Activated naive CD8-positive, alpha-beta T cell treated with anti-CD3 and anti-CD28 coated beads, Interleukin-2, amount 50 U/mL, for 24 hours (primary cell): Measurements from ENCODE around the gene OPALIN.
A peak's percentile ranks its signal among the peaks of the same experiment; 100 is the strongest.

Experiments
- ATAC-seq: fragments of 150-1000 bp; cut with Tn5 transposase; one replicate; pipeline ENCODE4 v1.10.0; 2021
- DNase-seq: peaks from one replicate; pipeline ENCODE4 v3.0.0; 2021
- H3K27ac Mint-ChIP-seq: one replicate; pipeline ENCODE4 v1.8.0; 2021; ENCODE audit warnings: mild to moderate bottlenecking, mixed read lengths
- H3K27me3 Mint-ChIP-seq: one replicate; pipeline ENCODE4 v1.8.0; 2021; ENCODE audit warnings: mixed read lengths
- H3K36me3 Mint-ChIP-seq: one replicate; pipeline ENCODE4 v1.8.0; 2021; ENCODE audit warnings: low read depth, mixed read lengths
- H3K4me1 Mint-ChIP-seq: one replicate; pipeline ENCODE4 v1.8.0; 2021; ENCODE audit warnings: mixed read lengths
- H3K4me3 Mint-ChIP-seq: one replicate; pipeline ENCODE4 v1.8.0; 2021; ENCODE audit warnings: mild to moderate bottlenecking, moderate library complexity, mixed read lengths
- H3K9me3 Mint-ChIP-seq: one replicate; pipeline ENCODE4 v1.8.0; 2021; ENCODE audit warnings: mixed read lengths

The OPALIN gene

DNA sequence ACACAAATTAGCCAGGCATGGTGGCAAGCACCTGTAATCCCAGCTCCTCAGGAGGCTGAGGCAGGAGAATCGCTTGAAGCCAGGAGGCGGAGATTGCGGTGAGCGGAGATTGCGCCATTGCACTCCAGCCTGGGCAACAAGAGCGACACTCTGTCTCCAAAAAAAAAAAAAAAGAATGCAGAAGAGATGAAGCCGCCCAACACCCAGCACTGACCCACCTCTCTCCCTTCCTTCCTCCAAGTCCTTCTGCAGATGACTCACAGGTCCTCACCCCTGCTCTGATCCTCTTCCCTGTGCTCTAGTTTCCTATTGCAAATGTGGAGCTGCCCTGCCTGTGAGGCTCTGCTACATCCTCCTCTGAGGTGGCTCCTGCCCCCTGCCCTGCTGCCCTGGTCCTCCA lies 22.0 kb upstream of the OPALIN start:
- peaks cover 8% of the 10 kb centered on the region for H3K27me3 Mint-ChIP-seq
- no peak overlapping the region for H3K27ac Mint-ChIP-seq
- ATAC-seq, result no peak
- peaks cover 2% of the 10 kb centered on the region for H3K4me1 Mint-ChIP-seq
- H3K36me3 Mint-ChIP-seq, result no peaks in the 10 kb centered on the region
- no peak overlapping the region for H3K4me3 Mint-ChIP-seq
- no peaks in the 10 kb centered on the region for H3K9me3 Mint-ChIP-seq
- no peak for DNase-seq

DNA sequence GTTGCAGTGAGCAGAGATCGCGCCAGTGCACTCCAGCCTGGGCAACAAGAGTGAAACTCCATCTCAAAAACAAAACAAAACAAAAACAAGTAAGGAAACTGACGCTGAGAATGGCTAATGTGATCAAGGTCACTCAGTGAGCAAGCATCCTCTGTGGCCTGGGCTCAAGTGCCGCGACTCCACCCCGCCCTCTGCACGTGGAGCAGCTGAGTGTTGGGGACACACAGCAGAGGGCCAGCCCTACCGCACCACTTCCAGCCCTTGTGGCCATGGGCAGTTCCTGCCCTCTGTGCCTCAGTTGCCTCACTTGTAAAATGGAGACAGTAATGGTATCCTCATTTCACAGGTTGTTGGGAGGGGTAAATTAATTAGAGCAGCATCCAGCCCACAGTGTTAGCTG lies 21.0 kb upstream of the OPALIN start:
- no peak for ATAC-seq
- Mint-ChIP-seq H3K27me3 (peaks cover 7% of the 10 kb centered on the region), H3K27ac (no peak overlapping the region)

DNA sequence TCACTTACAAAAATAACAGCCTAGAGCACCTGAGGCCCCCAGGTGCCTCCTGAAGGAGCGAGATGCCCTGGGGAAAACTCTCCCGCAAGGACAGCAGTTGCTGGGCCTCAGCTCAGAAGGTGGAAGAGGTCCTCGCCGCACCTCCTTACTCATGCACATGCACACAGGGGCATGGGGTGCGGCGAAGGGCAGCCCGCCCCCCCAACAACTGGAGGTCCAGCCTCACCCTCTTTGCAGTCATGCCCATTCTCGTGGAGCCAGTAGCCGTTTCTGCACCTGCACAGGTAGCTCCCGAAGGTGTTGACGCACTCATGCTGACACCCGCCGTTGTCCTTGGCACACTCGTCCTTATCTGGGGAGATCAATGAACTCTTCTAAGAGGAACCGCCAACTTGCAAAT lies 19.9 kb upstream of the OPALIN start:
- Mint-ChIP-seq H3K9me3 (no peaks in the 10 kb centered on the region), H3K27ac (no peak overlapping the region), H3K4me1 (peaks cover 15% of the 10 kb centered on the region), H3K4me3 (no peak overlapping the region), H3K27me3 (peaks cover 15% of the 10 kb centered on the region), H3K36me3 (no peaks in the 10 kb centered on the region)
- DNase-seq (no peak), ATAC-seq (no peak)

More for the DNA sequence above, 21.0 kb upstream of the OPALIN start:
- no peaks in the 10 kb centered on the region for H3K9me3 Mint-ChIP-seq
- H3K36me3 Mint-ChIP-seq, result no peaks in the 10 kb centered on the region
- peaks cover 11% of the 10 kb centered on the region for H3K4me1 Mint-ChIP-seq
- DNase-seq, result no peak
- H3K4me3 Mint-ChIP-seq, result no peak overlapping the region

DNA sequence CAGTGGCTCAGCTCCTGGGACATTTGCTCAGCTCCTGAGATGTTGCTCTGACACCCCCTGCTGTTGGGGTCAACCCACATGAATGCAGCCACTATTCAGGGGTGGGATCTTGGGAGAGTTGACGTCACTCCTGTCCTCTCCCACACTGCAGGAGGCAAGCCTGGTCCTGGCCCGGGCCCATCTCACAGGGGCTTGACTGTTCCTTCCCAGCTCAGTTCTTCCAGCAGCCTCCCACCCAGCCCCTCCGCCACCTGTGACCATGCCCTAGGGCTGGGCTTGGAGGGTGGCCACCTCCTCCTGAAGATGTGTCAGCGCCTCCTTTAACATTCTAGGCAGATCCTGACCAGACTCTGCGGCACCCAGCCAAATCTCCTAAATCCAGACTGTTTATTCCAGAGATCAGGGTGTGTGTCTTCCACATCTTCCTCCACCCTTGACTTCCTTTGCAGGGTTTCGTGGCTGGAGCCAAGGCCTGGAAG lies 19.1 kb upstream of the OPALIN start:
- no peak overlapping the region for H3K4me3 Mint-ChIP-seq
- H3K4me1 Mint-ChIP-seq, result peaks cover 15% of the 10 kb centered on the region
- H3K27ac Mint-ChIP-seq, result no peak overlapping the region
- H3K9me3 Mint-ChIP-seq, result no peaks in the 10 kb centered on the region
- DNase-seq (no peak), ATAC-seq (no peak)
- H3K36me3 Mint-ChIP-seq, result no peaks in the 10 kb centered on the region
- H3K27me3 Mint-ChIP-seq, result peaks cover 19% of the 10 kb centered on the region

DNA sequence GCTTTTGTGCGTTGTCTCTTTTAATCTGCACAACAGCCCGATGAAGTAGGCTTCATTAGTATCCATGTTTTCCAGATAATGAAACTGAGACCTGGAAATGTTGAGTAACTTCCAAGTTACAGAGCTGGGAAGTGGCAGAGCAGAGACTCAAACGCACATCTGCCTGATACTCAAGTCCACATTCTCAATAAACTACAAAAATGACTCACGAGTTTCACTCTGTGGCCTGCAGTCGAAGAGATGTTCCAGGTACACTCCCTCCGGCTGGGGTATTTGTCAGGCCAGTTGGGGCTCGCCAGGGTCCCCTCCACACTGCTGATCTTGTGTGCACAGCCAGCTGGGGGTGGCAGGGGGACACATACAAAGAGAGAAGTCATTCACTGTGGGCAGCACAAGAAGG lies 17.7 kb upstream of the OPALIN start:
- Mint-ChIP-seq H3K9me3 (no peaks in the 10 kb centered on the region), H3K4me1 (peaks cover 15% of the 10 kb centered on the region), H3K36me3 (no peaks in the 10 kb centered on the region), H3K27ac (no peak overlapping the region), H3K4me3 (no peak overlapping the region), H3K27me3 (peaks cover 15% of the 10 kb centered on the region)
- no peak for ATAC-seq
- DNase-seq, result no peak

DNA sequence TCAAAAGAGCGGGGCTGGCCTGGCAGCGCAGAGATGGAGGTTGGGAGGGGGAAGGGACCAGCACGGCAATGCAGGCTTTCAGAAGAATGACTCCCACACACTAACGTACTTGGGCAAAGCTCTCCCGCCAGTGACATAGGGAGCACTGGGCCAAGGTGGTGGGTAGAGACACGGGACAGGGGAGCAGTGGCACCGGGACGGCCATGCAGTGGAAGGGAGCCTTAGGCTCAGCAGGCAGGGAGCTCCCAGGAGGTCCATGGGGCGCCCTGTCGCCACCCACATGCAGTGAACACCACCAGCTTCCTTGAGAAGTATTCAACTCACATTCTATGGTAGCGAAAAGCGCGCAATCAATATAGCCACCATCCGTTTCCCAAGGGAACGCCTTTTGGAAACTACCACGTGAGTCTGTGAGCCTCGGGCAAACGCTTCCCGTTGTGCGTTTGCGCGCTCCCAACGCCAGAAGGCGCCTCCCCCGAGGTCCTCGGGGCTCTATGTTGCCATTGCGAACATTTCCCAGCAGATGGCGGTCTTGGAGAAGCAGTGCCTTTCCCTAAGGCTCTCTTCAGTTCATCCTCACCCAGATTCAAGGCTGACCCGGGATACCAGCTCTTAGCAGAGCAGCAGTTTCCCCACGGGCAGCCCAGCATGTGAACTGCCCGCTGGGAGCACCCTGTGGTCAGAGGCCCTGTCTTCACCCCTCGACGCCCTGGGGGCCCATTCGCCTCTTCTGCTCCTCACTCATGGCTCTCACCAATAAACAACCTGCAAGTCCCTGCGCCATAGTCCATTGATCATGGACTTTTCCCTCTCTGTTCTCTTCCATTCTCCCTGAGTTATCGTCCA lies 16.4 kb upstream of the OPALIN start:
- Mint-ChIP-seq H3K27me3 (peaks cover 15% of the 10 kb centered on the region), H3K27ac (peak overlapping the region; percentile 18), H3K4me3 (peak overlapping the region; percentile 75), H3K4me1 (peaks cover 15% of the 10 kb centered on the region), H3K9me3 (no peaks in the 10 kb centered on the region), H3K36me3 (no peaks in the 10 kb centered on the region)
- ATAC-seq (peak; percentile 73), DNase-seq (peak; percentile 81)

DNA sequence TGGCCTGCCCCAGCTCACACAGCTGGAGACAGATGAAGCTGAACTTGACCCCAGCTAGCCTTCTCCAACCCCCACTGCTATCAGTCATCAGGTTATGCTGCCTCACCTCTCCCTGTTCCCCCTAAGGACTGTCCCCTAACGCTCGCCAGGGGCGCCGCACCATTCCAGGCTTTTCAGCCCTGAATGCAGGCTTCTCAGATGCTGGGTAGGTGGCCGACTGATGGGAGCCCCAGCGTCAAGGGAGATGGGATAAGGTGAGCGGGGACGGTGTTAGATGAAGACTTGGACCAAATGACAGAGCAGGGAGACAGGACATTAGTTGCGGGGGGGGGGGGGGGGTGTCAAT lies 15.8 kb upstream of the OPALIN start:
- Mint-ChIP-seq H3K4me3 (peak overlapping the region; percentile 75), H3K4me1 (peaks cover 15% of the 10 kb centered on the region), H3K27ac (peak overlapping the region; percentile 18), H3K27me3 (peaks cover 17% of the 10 kb centered on the region), H3K9me3 (no peaks in the 10 kb centered on the region), H3K36me3 (no peaks in the 10 kb centered on the region)
- DNase-seq (no peak), ATAC-seq (peak; percentile 4)

DNA sequence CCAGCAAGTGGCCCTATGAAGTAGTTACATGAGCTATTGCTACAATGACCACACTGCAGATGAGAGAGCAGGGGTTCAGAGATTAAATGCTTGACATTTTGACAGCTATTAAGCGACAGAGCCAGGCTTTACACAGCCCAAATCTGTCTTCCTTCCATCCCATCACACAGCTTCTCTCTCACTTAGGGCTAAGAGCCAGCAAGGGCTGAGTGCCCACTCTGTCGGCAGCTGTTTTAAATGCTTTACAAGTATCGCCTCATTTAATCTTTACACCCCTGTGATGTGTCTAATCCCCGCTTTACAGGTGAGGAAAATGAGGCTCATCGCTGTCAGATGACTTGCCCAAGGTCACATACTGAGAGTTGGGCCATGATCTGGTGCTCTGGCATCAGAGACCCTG lies 15.2 kb upstream of the OPALIN start:
- Mint-ChIP-seq H3K4me3 (no peak overlapping the region), H3K27me3 (peaks cover 17% of the 10 kb centered on the region), H3K27ac (no peak overlapping the region), H3K36me3 (no peaks in the 10 kb centered on the region), H3K9me3 (no peaks in the 10 kb centered on the region), H3K4me1 (peaks cover 15% of the 10 kb centered on the region)
- DNase-seq (no peak), ATAC-seq (no peak)

DNA sequence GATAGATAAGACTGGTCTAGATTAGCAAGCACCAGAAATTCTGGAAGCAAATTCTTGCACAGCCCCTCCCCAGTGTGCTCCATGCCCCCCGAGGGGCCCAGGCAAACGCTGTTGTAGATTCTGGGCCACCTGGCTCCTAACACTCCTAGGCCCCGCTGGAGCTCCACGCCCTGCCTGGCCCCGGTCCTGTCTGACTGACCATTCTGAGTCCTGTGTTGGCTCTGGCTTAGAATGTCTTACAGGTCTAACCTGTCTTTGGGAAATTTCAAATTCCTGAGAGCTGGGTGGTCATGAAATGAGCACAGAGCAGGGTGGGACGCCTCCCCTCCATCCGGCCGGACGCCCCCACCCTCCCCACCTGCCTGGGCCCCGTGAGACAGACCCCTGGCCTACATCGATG lies 12.6 kb upstream of the OPALIN start:
- Mint-ChIP-seq H3K27me3 (peaks cover 15% of the 10 kb centered on the region), H3K4me3 (no peak overlapping the region), H3K36me3 (no peaks in the 10 kb centered on the region), H3K4me1 (peaks cover 14% of the 10 kb centered on the region), H3K27ac (no peak overlapping the region), H3K9me3 (no peaks in the 10 kb centered on the region)
- no peak for ATAC-seq
- no peak for DNase-seq

DNA sequence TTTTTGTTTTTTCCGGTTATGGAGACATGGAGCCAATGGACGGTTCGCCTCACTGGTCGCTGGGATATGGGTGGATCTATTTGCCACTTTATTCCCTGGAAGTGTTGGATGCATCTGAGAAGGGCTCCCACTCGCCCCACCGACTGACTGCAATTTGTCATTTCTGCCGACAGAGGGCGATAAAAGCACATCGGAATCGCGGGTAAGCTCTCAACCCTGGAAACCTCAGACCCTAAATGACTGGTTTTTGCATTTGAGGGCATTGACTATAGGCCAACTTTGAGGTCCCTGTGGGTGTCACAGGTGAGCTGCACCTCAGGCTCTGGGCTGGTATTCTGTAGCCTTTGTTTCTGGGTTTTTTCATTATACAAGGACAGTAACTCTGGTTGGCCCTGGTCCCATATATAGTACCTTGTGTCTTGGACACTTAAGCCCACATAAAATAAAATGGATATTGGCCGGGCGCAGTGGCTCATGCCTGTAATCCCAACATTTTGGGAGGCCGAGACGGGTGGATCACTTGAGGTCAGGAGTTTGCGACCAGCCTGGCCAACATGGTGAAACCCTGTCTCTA lies 11.9 kb upstream of the OPALIN start:
- Mint-ChIP-seq H3K4me3 (no peak overlapping the region), H3K9me3 (no peaks in the 10 kb centered on the region), H3K36me3 (no peaks in the 10 kb centered on the region), H3K4me1 (peaks cover 12% of the 10 kb centered on the region), H3K27ac (no peak overlapping the region), H3K27me3 (peaks cover 15% of the 10 kb centered on the region)
- DNase-seq (peak; percentile 54), ATAC-seq (no peak)

DNA sequence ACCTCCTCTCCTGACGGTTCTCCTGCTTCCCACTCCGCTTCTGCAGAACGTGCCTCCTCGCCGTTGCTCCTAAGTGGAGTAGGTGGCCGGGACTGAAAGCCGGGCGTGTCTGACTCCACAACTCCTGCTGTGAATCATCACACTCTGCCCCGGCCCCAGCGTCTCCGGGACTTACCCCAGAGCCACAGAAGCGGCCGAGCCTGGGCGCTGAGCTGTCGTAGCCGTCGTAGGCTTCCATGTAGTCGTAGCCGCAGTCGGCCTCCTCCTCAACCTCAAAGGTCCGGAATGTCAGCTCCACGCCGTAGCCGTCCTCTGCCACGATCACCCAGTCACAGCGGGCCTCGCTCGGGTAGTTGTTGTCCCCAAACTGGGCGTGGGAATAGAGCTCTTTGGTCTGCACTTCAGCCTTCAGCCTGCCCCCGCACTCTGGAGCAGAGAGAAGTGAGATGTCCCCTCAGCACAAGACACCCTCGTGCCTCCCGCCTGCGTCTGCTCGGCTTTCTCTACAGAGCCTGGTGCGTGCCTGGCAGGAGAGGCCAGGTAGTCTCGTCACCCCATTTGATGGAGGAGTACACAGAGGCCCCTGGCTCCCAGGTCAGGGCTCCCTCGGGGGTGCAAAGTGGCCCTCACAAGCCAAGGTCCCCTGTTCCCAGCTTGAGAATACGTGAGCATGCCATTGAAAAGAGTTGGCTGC lies 11.2 kb upstream of the OPALIN start:
- no peak overlapping the region for H3K27ac Mint-ChIP-seq
- H3K4me1 Mint-ChIP-seq, result peaks cover 7% of the 10 kb centered on the region
- H3K36me3 Mint-ChIP-seq, result no peaks in the 10 kb centered on the region

DNA sequence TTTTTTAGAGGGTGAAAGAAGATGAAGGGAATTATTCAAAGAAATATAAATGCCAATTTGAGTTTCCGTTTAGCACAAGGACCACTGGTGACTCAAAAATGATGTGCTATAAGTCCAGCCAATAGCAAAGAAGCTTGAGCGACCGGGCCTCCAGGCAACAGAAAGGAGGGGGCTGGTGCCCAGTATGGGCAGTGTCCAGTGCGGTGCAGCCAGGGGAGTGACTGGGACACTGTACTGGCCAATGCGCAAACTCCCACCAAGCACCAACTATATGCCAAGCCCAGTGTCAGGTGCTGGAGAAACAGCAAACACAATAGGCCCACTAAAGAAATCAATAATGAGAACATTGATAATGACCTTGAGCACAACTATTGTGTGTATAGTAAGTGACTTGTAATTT lies 10.2 kb upstream of the OPALIN start:
- ATAC-seq (no peak), DNase-seq (no peak)
- Mint-ChIP-seq H3K36me3 (no peaks in the 10 kb centered on the region), H3K27ac (no peak overlapping the region), H3K4me3 (no peak overlapping the region), H3K4me1 (no peaks in the 10 kb centered on the region), H3K9me3 (no peaks in the 10 kb centered on the region), H3K27me3 (peaks cover 5% of the 10 kb centered on the region)

More for the DNA sequence above, 11.2 kb upstream of the OPALIN start:
- H3K4me3 Mint-ChIP-seq, result no peak overlapping the region
- DNase-seq (no peak), ATAC-seq (no peak)
- H3K9me3 Mint-ChIP-seq, result no peaks in the 10 kb centered on the region
- H3K27me3 Mint-ChIP-seq, result peaks cover 15% of the 10 kb centered on the region

DNA sequence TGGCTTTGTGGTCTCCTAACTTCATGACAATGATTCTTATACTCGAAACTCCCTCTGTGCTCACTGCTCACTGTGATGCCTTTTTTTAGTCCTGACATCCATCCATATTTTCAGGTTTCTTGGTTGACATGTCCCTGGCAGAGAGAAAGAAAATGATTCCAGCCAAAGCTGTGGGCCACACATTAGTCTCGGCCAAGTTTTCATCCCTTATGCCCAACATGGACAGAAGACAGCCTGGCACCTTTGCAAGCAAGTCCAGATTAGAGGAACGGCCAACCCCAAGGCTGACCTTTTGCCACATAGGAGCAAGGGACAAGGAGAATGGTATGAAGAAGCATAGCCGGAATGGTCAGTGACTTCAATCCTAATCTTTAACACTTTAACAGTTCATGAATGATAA lies 8.7 kb upstream of the OPALIN start:
- no peak overlapping the region for H3K27ac Mint-ChIP-seq
- DNase-seq (no peak), ATAC-seq (no peak)
- no peaks in the 10 kb centered on the region for H3K36me3 Mint-ChIP-seq
- H3K4me1 Mint-ChIP-seq, result no peaks in the 10 kb centered on the region
- H3K4me3 Mint-ChIP-seq, result no peak overlapping the region
- peaks cover 1% of the 10 kb centered on the region for H3K27me3 Mint-ChIP-seq
- H3K9me3 Mint-ChIP-seq, result no peaks in the 10 kb centered on the region

DNA sequence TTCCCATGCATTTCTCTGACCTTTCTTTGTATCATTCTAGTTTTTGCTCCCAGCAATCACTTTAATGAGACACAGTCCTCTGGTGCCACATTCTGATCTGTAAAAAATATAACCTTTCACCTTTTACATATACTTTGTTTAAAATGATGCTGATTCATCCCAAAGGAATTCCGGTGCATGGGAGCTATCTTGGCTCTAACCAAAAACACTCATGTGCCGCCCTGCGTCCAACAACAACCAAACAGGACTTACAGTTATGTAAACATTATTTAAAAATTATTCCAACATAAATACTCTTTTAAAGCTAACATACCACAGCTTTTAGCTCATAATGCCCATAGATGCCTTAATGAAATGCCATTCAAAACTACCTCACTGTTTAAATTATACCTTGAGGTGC lies 7.7 kb upstream of the OPALIN start:
- peaks cover 1% of the 10 kb centered on the region for H3K27me3 Mint-ChIP-seq
- ATAC-seq, result no peak
- no peaks in the 10 kb centered on the region for H3K4me1 Mint-ChIP-seq
- no peak overlapping the region for H3K4me3 Mint-ChIP-seq
- no peaks in the 10 kb centered on the region for H3K36me3 Mint-ChIP-seq
- no peak overlapping the region for H3K27ac Mint-ChIP-seq
- no peaks in the 10 kb centered on the region for H3K9me3 Mint-ChIP-seq
- DNase-seq, result no peak

DNA sequence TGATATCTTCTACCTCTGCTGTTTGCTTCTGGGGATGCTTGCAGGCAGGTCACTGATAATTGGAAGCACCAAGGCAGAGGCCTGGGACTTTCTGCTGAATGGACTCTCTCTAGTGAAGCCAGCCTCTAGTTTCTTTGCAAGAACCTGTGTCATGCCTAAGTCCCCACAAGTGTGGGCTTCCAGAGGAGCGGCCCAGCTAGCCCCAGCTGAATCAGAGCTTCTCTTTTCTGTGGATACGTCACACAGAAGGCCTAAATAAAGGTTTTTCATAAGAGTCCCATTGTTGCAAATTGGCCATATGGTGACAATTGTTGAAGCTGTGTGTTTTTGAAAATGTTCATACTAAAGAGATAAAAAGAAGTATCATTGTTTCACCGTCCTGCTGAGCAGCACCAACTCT lies 6.8 kb upstream of the OPALIN start:
- no peak for DNase-seq
- no peak overlapping the region for H3K27ac Mint-ChIP-seq
- no peaks in the 10 kb centered on the region for H3K4me1 Mint-ChIP-seq
- H3K27me3 Mint-ChIP-seq, result peaks cover 1% of the 10 kb centered on the region
- no peak overlapping the region for H3K4me3 Mint-ChIP-seq
- ATAC-seq, result no peak
- no peaks in the 10 kb centered on the region for H3K36me3 Mint-ChIP-seq
- H3K9me3 Mint-ChIP-seq, result no peaks in the 10 kb centered on the region
